Stimulated activated CD8-positive, alpha-beta memory T cell treated with anti-CD3 and anti-CD28 coated beads, Interleukin-7, amount 100 ng/mL, for 24 hours (primary cell): ENCODE results near the gene CIDEB.

Experiments
- DNase-seq: peaks from one replicate; pipeline ENCODE4 v3.0.0-alpha.2; 2020; ENCODE audit warnings: low read depth

CIDEB gene

GRCh38 chr14:24269368-24269767, 38.4 kb downstream of the CIDEB start:
- DNase-seq, result no peak

DNA sequence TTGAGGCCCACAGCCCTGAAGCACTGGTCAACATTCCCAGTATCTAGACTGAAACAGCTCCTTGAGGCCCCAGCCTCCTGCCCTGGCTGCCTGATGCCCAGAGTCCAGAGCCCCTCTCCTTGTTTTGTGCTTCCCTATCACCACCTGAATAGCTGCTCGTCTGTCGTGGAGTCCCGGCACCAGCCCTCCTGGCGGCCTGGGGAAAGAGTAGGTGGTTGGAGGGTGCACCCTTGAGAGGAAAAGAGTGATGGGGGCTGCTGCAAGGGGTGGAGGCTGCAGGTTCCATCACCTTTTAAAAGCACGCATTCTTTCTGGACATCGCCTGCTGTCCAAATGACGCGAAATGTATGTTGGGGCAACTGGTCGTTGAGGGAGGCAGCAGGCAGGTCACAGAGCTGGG, 39.6 kb downstream of the CIDEB start:
- no peak for DNase-seq

GRCh38 chr14:24267516-24267915, 40.3 kb downstream of the CIDEB start:
- no peak for DNase-seq

DNA sequence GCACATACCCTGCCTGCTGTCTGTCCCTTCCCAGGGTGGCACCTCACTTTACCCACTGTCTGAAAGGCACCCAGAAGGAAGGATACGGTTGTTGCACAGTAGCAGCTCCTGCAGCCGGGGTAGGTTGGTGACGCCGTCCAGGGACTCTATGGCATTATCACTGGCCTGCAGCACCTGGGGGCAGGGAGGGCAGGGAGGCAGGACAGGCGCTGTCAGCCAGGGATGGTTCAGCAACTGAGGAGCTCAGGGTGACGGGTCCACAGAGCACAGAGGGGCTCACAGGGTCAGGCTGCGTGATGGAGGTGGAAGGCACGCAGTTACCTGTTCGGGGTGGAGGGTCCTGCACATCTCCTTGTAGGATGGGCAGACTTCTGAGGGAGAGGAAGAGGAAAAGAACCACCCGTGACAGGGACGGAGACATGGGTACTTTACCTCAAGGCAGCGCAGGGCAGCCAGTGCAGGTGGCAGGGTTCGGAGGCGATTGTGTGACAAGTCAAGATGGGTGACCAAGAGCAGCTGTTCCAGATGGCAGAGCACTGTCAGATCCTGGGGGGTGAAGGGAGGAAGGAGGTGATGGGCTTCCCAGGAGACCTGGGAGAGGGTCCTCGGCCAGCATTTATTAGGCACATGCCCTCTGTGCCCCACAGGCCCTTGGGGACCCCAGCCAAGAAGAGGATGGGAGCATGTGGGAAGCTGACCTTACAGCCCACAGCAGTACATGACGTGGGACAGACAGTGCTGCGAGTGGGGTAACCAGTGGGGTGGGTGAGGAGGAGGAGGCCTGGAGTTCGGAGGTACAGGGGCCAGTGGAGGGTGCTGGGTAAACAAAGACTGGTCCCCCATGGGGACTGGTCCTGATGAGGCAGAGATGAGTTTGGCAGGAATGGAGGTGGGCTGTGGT, 41.2 kb downstream of the CIDEB start:
- no peak for DNase-seq

GRCh38 chr14:24264298-24264697, 43.5 kb downstream of the CIDEB start:
- no peak for DNase-seq

GRCh38 chr14:24263848-24264247, 43.9 kb downstream of the CIDEB start:
- no peak for DNase-seq

DNA sequence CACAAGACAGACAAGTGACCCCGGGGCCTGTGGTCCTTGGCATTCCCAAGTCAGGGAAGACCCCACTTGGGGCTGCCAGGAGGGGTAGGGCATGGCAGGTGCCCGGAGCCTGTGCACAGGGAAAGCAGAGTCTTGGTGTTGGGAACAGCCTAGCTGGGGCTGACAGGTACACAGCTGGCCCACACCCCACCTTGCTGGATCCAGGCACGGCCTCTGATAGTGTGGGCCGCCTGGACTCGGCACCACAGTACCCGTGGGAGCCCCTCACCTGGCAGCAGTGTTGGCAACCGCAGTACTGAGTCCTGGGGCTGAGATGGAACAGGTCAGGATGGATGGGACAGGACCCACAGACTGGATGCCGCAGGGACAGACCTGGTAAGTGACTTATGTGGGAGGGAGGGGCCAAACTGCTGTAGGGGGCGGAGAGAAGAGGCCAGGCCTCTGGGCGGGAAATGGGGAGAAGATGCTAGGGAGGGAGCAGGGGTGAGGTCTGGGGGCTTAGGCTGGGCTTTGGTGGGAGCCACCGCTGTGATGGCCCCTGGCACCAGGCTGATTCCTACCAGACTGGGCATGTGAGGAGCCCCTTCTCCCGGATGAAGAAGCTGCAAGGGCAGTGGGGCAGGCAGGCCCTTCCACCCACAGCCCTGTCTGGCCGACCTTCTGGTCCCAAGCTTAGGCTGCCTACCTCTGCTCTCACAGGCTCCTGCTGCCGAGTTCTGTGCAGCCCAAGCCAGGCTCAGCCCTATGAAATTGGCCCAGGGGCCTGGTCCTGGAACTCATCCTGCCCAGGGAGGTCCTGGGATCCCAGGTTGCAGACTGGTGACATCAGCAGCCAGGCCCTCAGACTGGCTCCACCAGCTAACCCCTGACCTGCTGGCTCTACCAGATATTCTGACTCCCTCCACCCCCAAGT, 44.7 kb downstream of the CIDEB start, which contains the start of gene TGM1:
TSS of gene TGM1 (minus strand) at position 357 of the 913 bp plus-strand sequence. CDS start 825 bp downstream, outside the sequence.
- DNase-seq, result no peak

- no peak for DNase-seq
Measured at GRCh38 chr14:24261969-24262327, 45.8 kb downstream of the CIDEB start.

GRCh38 chr14:24261256-24261968, 46.4 kb downstream of the CIDEB start:
- no peak for DNase-seq

DNA sequence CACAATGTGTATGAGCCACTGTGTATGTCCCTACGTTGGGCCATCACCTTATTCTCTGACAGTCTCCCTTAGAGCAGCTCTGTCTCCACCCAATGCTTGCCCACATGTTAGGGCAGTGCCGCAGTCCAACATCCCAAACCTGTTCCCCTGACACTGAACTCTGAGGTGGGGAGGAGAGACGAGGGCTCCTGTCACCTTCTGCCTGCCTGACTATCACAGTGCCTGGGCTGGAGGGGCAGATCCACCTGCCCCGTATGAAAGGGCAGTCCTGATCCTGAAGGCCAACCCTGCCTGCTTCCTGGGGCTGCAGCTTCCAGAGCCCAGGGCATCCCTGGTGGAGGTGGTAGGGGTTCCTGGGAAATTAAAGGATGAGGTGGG, 47.0 kb downstream of the CIDEB start:
- DNase-seq, result no peak

- DNase-seq, result no peak
Measured at GRCh38 chr14:24260026-24260779, 47.6 kb downstream of the CIDEB start.

DNA sequence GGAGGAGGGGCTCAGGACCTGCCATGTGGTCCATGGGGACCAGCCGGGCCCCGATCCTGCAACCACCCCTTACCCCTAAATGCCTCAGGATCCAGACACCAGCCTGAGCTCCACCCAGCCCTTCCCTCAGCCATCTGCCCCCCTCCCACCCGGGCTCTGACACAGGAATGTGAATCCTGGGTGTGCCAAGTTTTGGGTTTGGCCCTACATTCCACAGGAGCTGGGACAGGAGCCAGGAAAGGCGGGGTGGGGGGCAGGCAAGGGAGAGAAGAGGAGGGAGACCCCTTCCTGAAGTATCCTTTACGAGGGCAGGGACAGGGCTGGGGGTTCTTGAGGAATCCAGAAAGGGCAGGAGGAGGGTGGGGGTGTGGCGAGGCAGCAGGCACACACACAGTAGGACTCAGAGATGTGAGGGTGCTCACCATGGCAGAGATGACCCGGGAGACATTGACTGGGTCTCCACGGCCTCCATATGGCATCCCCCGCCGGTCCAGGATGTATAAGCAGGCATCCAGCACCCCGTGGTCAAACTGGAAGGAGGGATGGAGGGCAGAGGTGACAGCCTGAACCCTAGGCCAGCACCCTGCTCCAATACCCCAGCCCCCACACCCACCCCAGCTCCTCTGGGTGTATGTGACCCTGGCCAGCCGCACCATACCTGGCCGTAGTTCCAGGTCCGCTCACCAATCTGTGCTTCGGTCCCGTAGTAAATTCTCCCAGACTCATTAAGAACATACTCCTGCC, 48.3 kb downstream of the CIDEB start:
- DNase-seq, result no peak

- no peak for DNase-seq
Measured at GRCh38 chr14:24258548-24259265, 49.1 kb downstream of the CIDEB start.

GRCh38 chr14:24258119-24258518, 49.7 kb downstream of the CIDEB start:
- no peak for DNase-seq

GRCh38 chr14:24256960-24257359, 50.8 kb downstream of the CIDEB start:
- DNase-seq, result no peak

DNA sequence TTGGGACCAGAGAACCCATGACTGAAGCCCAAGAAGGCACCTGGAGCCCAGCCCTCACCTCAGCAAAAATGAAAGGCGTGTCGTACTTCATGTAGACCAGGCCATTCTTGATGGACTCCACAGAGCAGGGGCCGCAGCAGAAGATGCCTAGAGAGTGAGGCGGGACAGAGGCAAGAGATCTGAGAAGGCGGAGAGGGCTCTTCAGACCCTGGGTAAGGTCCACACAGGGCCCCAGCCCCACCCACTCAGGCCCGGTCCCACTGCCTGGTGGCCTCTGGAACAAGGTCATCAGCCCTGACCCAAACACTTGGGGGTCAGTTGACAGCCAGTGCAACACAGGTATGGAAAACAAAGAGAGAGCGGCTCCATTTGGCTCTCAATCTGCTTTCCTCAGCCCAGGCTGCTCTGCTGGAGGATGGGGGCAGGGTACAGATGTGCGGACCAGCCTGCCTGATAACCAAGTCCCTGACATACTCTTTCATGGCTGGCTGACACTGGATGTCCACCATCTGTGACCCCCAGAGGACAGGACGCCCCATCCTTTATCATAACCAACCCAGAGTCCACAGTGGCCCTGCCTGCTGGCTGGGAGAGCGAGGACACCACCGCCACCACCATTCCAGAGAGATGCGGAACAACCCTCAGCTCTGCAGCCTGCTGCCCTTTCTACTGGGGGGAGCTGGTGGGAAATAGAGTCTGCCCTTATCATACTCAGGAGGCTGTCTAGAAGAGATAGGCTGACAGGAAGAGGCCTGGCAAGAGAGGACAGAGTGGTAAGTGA, 51.7 kb downstream of the CIDEB start:
- no peak for DNase-seq

DNA sequence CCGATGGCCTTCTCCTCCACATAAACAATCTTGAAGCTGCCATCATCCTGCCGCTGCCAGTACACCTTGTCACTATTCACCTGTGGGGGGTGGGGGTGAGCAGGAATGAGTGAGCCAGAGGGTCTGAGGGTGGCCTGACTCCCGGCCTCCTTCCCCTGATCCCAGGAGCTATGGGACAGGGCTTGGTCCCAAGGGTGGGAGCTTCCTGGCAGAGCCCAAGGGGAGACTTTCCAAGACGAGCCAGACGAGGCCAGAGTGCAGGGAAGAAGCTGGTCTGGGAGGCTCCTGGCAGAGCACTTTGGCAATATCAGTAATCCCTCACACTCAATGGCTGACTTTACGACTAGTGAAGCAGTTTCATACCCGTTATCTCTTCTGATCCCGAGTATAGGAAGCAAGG, 52.3 kb downstream of the CIDEB start:
- no peak for DNase-seq
